GM12878 (cell line): ENCODE results near the gene CEP250. TPM values are rescaled to one million over a fixed set of nuclear protein-coding genes. Genes with fewer than 3 reads are reported as not detected.

Source experiments
- ATAC-seq: fragments of 200-7000 bp; cut with Tn5 transposase; 3 replicates; pipeline ENCODE4 v1.9.1; 2020; ENCODE audit warnings: mild to moderate bottlenecking, moderate library complexity
- BruUV-seq: library from RNA; stranded (reverse); fragments of 400-500 nt; replicated peaks from 2 replicates; lab custom pipeline; 2021; lab: Mats Ljungman, UMichigan
- CTCF ChIA-PET: fragments of 300-600 bp; sonication (Branson Sonifier 250); formaldehyde crosslinking; extraction: SDS; loops from one replicate; lab custom pipeline; 2021; ENCODE audit warnings: inconsistent platforms; lab: Yijun Ruan, JAX
- POLR2A ChIA-PET: fragments of 350-600 bp; formaldehyde crosslinking; extraction: SDS; loops from one replicate; lab custom pipeline; 2021; ENCODE audit warnings: inconsistent platforms; lab: Charles Lee
- RAD21 ChIA-PET: fragments of 300-600 bp; sonication (Branson Sonifier 250); formaldehyde crosslinking; loops from one replicate; lab custom pipeline; 2023; ENCODE audit warnings: antibody characterized with exemption; ENCODE audit not compliant: unreplicated experiment; lab: Charles Lee
- SMC1A ChIA-PET: fragments of 300-600 bp; sonication (Branson Sonifier 250); formaldehyde crosslinking; loops from one replicate; lab custom pipeline; 2023; ENCODE audit not compliant: unreplicated experiment, uncharacterized antibody; lab: Charles Lee
- DNase-seq: peaks from one replicate; pipeline ENCODE4 v3.0.0-alpha.2; 2011; ENCODE audit warnings: low read depth, low spot score
- FAIRE-seq: peaks from 3 replicates; lab custom pipeline; 2011; peaks lifted over from hg19 to GRCh38; lab: Jason Lieb, UNC
- H2AFZ ChIP-seq: 2 replicates; pipeline ENCODE4 v1.6.0; 2011; ENCODE audit warnings: low read depth, low read length, control low read depth; ENCODE audit not compliant: control insufficient read depth
- H3K27ac ChIP-seq: 2 replicates; pipeline ENCODE4 v1.5.1; 2011; ENCODE audit warnings: control low read depth; ENCODE audit not compliant: control insufficient read depth, insufficient read depth
- H3K27me3 ChIP-seq, 2 experiments: replicated peaks in 1 of 2; 2 replicates each; pipeline versions ENCODE4 v1.6.0 to v1.6.1; 2011; ENCODE audit warnings: low read length in 1 of 2; ENCODE audit not compliant: control insufficient read depth in 2 of 2, insufficient read depth in 2 of 2
- H3K36me3 ChIP-seq, 2 experiments: 2 replicates each; pipeline ENCODE4 v1.5.1; 2011; ENCODE audit warnings: low read length in 1 of 2; ENCODE audit not compliant: control insufficient read depth in 2 of 2, insufficient read depth in 2 of 2
- H3K4me1 ChIP-seq: 2 replicates; pipeline ENCODE4 v1.6.1; 2011; ENCODE audit warnings: mild to moderate bottlenecking, low read length, moderate library complexity, mixed read lengths; ENCODE audit not compliant: control insufficient read depth, insufficient read depth
- H3K4me2 ChIP-seq: 2 replicates; pipeline ENCODE4 v1.6.0; 2011; ENCODE audit warnings: control low read depth; ENCODE audit not compliant: control insufficient read depth, insufficient read depth
- H3K4me3 ChIP-seq: fragments of 200-600 bp; sonication (generic); 2 replicates; pipeline ENCODE4 v1.5.1; 2016
- H3K79me2 ChIP-seq: 2 replicates; pipeline ENCODE4 v1.6.0; 2011; ENCODE audit warnings: low read length; ENCODE audit not compliant: control insufficient read depth, insufficient read depth
- H3K9ac ChIP-seq: 2 replicates; pipeline ENCODE4 v1.8.0; 2011; ENCODE audit warnings: low read length, control low read depth, mixed read lengths; ENCODE audit not compliant: control insufficient read depth, insufficient read depth
- H3K9me3 ChIP-seq: replicated peaks from 3 replicates; pipeline ENCODE4 v1.5.1; 2011; ENCODE audit warnings: mild to moderate bottlenecking, low read length; ENCODE audit not compliant: control insufficient read depth, insufficient read depth
- H4K20me1 ChIP-seq: 2 replicates; pipeline ENCODE4 v1.6.0; 2011; ENCODE audit not compliant: control insufficient read depth, insufficient read depth
- BACH1 ChIP-seq: fragments of 450-650 bp; IDR thresholded peaks from 2 replicates; pipeline ENCODE4 v1.6.1; 2017; ENCODE audit warnings: mild to moderate bottlenecking, borderline replicate concordance
- CBX3 ChIP-seq: fragments of 200-600 bp; sonication (generic); IDR thresholded peaks from 2 replicates; pipeline ENCODE4 v1.6.1; 2016; ENCODE audit warnings: low read depth, borderline replicate concordance
- CHD1 ChIP-seq: IDR thresholded peaks from 2 replicates; pipeline ENCODE4 v1.6.1; 2012; ENCODE audit warnings: low read depth, low read length, improper control_type of control experiment
- CHD2 ChIP-seq: IDR thresholded peaks from 2 replicates; pipeline ENCODE4 v1.6.1; 2011; ENCODE audit warnings: low read depth, low read length, improper control_type of control experiment, borderline replicate concordance
- FOXM1 ChIP-seq: IDR thresholded peaks from 2 replicates; pipeline ENCODE4 v1.6.1; 2012; ENCODE audit warnings: low read depth, mild to moderate bottlenecking, inconsistent platforms, low read length, moderate library complexity
- MYB ChIP-seq: fragments of 150-350 bp; IDR thresholded peaks from 2 replicates; pipeline ENCODE4 v1.6.1; 2014; ENCODE audit warnings: mild to moderate bottlenecking, low read depth, low read length, borderline replicate concordance
- NFYB ChIP-seq: IDR thresholded peaks from 2 replicates; pipeline ENCODE4 v1.6.1; 2011; ENCODE audit warnings: low read depth, mild to moderate bottlenecking, low read length, improper control_type of control experiment, moderate library complexity; ENCODE audit not compliant: insufficient read depth
- NR2F1 ChIP-seq: fragments of 450-650 bp; conservative IDR thresholded peaks from 2 replicates; pipeline ENCODE4 v1.6.1; 2017; ENCODE audit warnings: mild to moderate bottlenecking
- RELA ChIP-seq: fragments of 450-650 bp; IDR thresholded peaks from 2 replicates; pipeline ENCODE4 v1.8.0; 2014; ENCODE audit warnings: borderline replicate concordance; ENCODE audit not compliant: partially characterized antibody
- ZNF274 ChIP-seq: IDR thresholded peaks from one replicate; pipeline ENCODE4 v1.8.0; 2011; ENCODE audit not compliant: insufficient read length, insufficient read depth
- ZSCAN29 ChIP-seq: fragments of 450-650 bp; IDR thresholded peaks from 2 replicates; pipeline ENCODE4 v1.6.1; 2017; ENCODE audit warnings: mild to moderate bottlenecking, moderate library complexity
- ZZZ3 ChIP-seq: IDR thresholded peaks from 2 replicates; pipeline ENCODE4 v1.6.1; 2011; ENCODE audit warnings: low read depth; ENCODE audit not compliant: control insufficient read depth, insufficient read length
- WGBS: methylation state at CpG from one replicate; pipeline ENCODE4 v1.1.6; 2016; ENCODE audit warnings: low lambda C conversion rate; ENCODE audit not compliant: insufficient replicate concordance, insufficient coverage; ENCODE audit errors: missing lambda C conversion rate; 5-methylcytosine and 5-hydroxymethylcytosine counted together
- in situ Hi-C: fragments of 300-500 bp; cut with MboI; formaldehyde crosslinking; loops from 9 replicates; pipeline ENCODE4 v1.14.3; 2018; ENCODE audit warnings: mixed read lengths
- intact Hi-C: fragments of 100-400 bp; cut with micrococcal nuclease; formaldehyde crosslinking; loops from one replicate; pipeline ENCODE4 v1.14.2; 2022; ENCODE audit not compliant: unreplicated experiment
- polyA plus RNA-seq, 11 experiments: library from polyadenylated mRNA; depleted of rRNA in 4 of 11; unstranded in 6 of 11; stranded (reverse) in 5 of 11; fragments of >200 nt; fragmentation: Nextera tagmentation in 4 of 11; fragmentation: Illumina TruSeq in 1 of 11; extraction: Ambion mirVana in 4 of 11; extraction: Trizol in 1 of 11; gene quantifications; 1 replicate in 1 of 11; 2 replicates in 10 of 11; pipeline versions ENCODE4 v1.2.1 to v1.2.3, GENCODE V29; 2011 to 2016; ENCODE audit warnings: inconsistent platforms in 2 of 11, missing spikeins in 2 of 11, low read depth in 1 of 11
- total RNA-seq, 4 experiments: library from RNA; depleted of rRNA in 3 of 4; stranded (reverse); fragments of >200 nt in 3 of 4; fragmentation: Illumina TruSeq in 1 of 4; extraction: Trizol in 1 of 4; gene quantifications; 2 replicates each; pipeline versions ENCODE4 v1.2.1 to v1.2.3, GENCODE V29; 2013 to 2021
- TF ChIP-seq, protein P1 (sequence below): fragments of 450-650 bp; IDR thresholded peaks from 2 replicates; pipeline ENCODE4 v1.6.1; 2017; ENCODE audit warnings: borderline replicate concordance
- TF ChIP-seq, protein P2 (sequence below): fragments of 450-650 bp; IDR thresholded peaks from 2 replicates; pipeline ENCODE4 v1.6.1; 2016; ENCODE audit warnings: mild to moderate bottlenecking, moderate library complexity, borderline replicate concordance
- TF ChIP-seq, protein P3 (sequence below): IDR thresholded peaks from 2 replicates; pipeline ENCODE4 v1.6.1; 2012; ENCODE audit warnings: mild to moderate bottlenecking, low read depth, low read length
- TF ChIP-seq, protein P4 (sequence below): IDR thresholded peaks from 2 replicates; pipeline ENCODE4 v1.6.1; 2012; ENCODE audit warnings: low read depth, low read length, improper control_type of control experiment

Gene CEP250
- total and polyA plus RNA-seq, 10 of the 15 experiments (the other 5 are each of a cell fraction or from before 2014, with no cell fraction given) = 2.4 to 41.6 (median 25.7) TPM

DNA sequence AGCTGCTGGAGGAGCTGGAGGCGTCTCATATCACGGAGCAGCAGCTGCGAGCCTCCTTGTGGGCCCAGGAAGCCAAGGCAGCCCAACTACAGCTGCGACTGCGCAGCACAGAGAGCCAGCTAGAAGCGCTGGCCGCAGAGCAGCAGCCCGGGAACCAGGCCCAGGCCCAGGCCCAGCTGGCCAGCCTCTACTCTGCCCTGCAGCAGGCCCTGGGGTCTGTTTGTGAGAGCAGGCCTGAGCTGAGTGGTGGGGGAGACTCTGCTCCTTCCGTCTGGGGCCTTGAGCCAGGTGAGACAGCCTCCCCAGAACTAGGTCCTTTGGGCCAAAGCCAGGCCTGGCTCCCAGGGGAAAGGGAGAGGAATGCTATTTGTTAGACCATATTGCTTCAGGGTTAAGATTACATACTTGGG lies 42.4 kb downstream of the CEP250 start:
- no peak for FAIRE-seq
- in situ Hi-C loops = no loop called here
- TF ChIP-seq ZZZ3 (no peak), CBX3 (no peak), CHD2 (no peak), BACH1 (no peak), FOXM1 (no peak), ZNF274 (no peak), NFYB (no peak), CHD1 (no peak), ZSCAN29 (no peak), MYB (no peak), RELA (no peak), NR2F1 (no peak)
- TF ChIP-seq, protein P1, sequence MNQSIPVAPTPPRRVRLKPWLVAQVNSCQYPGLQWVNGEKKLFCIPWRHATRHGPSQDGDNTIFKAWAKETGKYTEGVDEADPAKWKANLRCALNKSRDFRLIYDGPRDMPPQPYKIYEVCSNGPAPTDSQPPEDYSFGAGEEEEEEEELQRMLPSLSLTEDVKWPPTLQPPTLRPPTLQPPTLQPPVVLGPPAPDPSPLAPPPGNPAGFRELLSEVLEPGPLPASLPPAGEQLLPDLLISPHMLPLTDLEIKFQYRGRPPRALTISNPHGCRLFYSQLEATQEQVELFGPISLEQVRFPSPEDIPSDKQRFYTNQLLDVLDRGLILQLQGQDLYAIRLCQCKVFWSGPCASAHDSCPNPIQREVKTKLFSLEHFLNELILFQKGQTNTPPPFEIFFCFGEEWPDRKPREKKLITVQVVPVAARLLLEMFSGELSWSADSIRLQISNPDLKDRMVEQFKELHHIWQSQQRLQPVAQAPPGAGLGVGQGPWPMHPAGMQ = no peak
- TF ChIP-seq, protein P2, sequence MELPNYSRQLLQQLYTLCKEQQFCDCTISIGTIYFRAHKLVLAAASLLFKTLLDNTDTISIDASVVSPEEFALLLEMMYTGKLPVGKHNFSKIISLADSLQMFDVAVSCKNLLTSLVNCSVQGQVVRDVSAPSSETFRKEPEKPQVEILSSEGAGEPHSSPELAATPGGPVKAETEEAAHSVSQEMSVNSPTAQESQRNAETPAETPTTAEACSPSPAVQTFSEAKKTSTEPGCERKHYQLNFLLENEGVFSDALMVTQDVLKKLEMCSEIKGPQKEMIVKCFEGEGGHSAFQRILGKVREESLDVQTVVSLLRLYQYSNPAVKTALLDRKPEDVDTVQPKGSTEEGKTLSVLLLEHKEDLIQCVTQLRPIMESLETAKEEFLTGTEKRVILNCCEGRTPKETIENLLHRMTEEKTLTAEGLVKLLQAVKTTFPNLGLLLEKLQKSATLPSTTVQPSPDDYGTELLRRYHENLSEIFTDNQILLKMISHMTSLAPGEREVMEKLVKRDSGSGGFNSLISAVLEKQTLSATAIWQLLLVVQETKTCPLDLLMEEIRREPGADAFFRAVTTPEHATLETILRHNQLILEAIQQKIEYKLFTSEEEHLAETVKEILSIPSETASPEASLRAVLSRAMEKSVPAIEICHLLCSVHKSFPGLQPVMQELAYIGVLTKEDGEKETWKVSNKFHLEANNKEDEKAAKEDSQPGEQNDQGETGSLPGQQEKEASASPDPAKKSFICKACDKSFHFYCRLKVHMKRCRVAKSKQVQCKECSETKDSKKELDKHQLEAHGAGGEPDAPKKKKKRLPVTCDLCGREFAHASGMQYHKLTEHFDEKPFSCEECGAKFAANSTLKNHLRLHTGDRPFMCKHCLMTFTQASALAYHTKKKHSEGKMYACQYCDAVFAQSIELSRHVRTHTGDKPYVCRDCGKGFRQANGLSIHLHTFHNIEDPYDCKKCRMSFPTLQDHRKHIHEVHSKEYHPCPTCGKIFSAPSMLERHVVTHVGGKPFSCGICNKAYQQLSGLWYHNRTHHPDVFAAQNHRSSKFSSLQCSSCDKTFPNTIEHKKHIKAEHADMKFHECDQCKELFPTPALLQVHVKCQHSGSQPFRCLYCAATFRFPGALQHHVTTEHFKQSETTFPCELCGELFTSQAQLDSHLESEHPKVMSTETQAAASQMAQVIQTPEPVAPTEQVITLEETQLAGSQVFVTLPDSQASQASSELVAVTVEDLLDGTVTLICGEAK = no peak
- TF ChIP-seq, protein P3, sequence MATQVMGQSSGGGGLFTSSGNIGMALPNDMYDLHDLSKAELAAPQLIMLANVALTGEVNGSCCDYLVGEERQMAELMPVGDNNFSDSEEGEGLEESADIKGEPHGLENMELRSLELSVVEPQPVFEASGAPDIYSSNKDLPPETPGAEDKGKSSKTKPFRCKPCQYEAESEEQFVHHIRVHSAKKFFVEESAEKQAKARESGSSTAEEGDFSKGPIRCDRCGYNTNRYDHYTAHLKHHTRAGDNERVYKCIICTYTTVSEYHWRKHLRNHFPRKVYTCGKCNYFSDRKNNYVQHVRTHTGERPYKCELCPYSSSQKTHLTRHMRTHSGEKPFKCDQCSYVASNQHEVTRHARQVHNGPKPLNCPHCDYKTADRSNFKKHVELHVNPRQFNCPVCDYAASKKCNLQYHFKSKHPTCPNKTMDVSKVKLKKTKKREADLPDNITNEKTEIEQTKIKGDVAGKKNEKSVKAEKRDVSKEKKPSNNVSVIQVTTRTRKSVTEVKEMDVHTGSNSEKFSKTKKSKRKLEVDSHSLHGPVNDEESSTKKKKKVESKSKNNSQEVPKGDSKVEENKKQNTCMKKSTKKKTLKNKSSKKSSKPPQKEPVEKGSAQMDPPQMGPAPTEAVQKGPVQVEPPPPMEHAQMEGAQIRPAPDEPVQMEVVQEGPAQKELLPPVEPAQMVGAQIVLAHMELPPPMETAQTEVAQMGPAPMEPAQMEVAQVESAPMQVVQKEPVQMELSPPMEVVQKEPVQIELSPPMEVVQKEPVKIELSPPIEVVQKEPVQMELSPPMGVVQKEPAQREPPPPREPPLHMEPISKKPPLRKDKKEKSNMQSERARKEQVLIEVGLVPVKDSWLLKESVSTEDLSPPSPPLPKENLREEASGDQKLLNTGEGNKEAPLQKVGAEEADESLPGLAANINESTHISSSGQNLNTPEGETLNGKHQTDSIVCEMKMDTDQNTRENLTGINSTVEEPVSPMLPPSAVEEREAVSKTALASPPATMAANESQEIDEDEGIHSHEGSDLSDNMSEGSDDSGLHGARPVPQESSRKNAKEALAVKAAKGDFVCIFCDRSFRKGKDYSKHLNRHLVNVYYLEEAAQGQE = no peak
- TF ChIP-seq, protein P4, sequence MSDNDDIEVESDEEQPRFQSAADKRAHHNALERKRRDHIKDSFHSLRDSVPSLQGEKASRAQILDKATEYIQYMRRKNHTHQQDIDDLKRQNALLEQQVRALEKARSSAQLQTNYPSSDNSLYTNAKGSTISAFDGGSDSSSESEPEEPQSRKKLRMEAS = no peak

More for the DNA sequence above, 42.4 kb downstream of the CEP250 start:
- Histone ChIP-seq H3K27me3 (no peaks in the 10 kb centered on the region), H3K4me2 (no peak overlapping the region), H4K20me1 (no peaks in the 10 kb centered on the region), H3K27ac (no peak overlapping the region), H2AFZ (no peak overlapping the region), H3K79me2 (no peaks in the 10 kb centered on the region), H3K9me3 (no peaks in the 10 kb centered on the region), H3K4me1 (peaks cover 12% of the 10 kb centered on the region), H3K4me3 (no peak overlapping the region), H3K36me3 (peaks cover 17 to 42% of the 10 kb centered on the region in 2 experiments), H3K9ac (no peak overlapping the region)
- no peak for DNase-seq
- ChIA-PET SMC1A (interaction anchor here (0.7 kb wide), 1 partner anchor 18 kb away, joined by 3 read pairs; no protein-coding TSS in a partner anchor), POLR2A (interaction anchor here (0.9 kb wide), 1 partner anchor 12 kb away, joined by 6 read pairs; no protein-coding TSS in a partner anchor), CTCF (interaction anchor here (0.6 to 2.0 kb wide), 3 partner anchors 13 to 641 kb away, joined by 3 to 5 read pairs (median 3); no protein-coding TSS in a partner anchor), RAD21 (interaction anchor here (1.1 kb wide), 1 partner anchor 353 kb away, joined by 3 read pairs; no protein-coding TSS in a partner anchor)
- no peak for ATAC-seq
- BruUV-seq = no TSS peak
- intact Hi-C loops = no loop called here
- WGBS = 97% methylated on average over 9 of the region's 9 CpGs
